Mucosa of descending colon (tissue), 3 donors: ENCODE measurements around the gene MYRIP. TPM values are rescaled to one million over a fixed set of nuclear protein-coding genes. Genes with fewer than 3 reads are reported as not detected.

ENCODE experiments used
- ATAC-seq: fragments of 200-7000 bp; cut with Tn5 transposase; one replicate; pipeline ENCODE4 v1.9.1; 2020; ENCODE audit warnings: mild to moderate bottlenecking, moderate library complexity
- DNase-seq, 3 donors: peaks; one replicate each; pipeline ENCODE4 v3.0.0-alpha.2; 2020
- H3K36me3 ChIP-seq: fragments of 200-600 bp; one replicate; pipeline ENCODE4 v1.8.0; 2021; ENCODE audit warnings: low read depth, mild to moderate bottlenecking
- H3K4me1 ChIP-seq: fragments of 200-600 bp; one replicate; pipeline ENCODE4 v1.8.0; 2021; ENCODE audit warnings: low read depth, mild to moderate bottlenecking
- H3K4me3 ChIP-seq: fragments of 200-600 bp; one replicate; pipeline ENCODE4 v1.8.0; 2021; ENCODE audit warnings: mild to moderate bottlenecking
- H3K9me3 ChIP-seq: fragments of 200-600 bp; one replicate; pipeline ENCODE4 v1.8.0; 2021; ENCODE audit warnings: mild to moderate bottlenecking
- CTCF ChIP-seq: fragments of 200-600 bp; IDR thresholded peaks from one replicate; pipeline ENCODE4 v1.8.0; 2022; ENCODE audit warnings: antibody characterized with exemption, mild to moderate bottlenecking
- intact Hi-C, 2 donors: fragments of 100-400 bp; cut with DNase I in 1 of 2; cut with micrococcal nuclease in 1 of 2; formaldehyde crosslinking; loops; one replicate each; pipeline versions ENCODE4 v1.11.0 to v1.11.1; 2022; cut with DNase I, micrococcal nuclease
- total RNA-seq, 3 donors: library from RNA; stranded (reverse); fragmentation: NEBNext Ultra II Directional in 2 of 3; extraction: Animal tissue kit (Norgen Biotek cat#: 25700) in 2 of 3; gene quantifications; one replicate each; pipeline versions ENCODE4 v1.2.1 to v1.2.4, GENCODE V29; 2021 to 2023
- donor health status: DM: no; HTN: no; CAD: no; lungs with moderate emphysema.
- donor health status: DM: no; HTN: no; CAD: no.
- donor health status: DM: no; HTN: yes; CAD: no.

Gene MYRIP
- total RNA-seq, 3 donors from 2014 or later: 7.2 to 11.2 (median 9.9) TPM

GRCh38 chr3:39971559-39972031 lies 162.2 kb downstream of the MYRIP start:
- Histone ChIP-seq H3K36me3 (no peaks in the 10 kb centered on the region), H3K9me3 (no peaks in the 10 kb centered on the region), H3K4me3 (no peak overlapping the region), H3K4me1 (no peaks in the 10 kb centered on the region)
- ATAC-seq: no peak
- DNase-seq: no peak
- intact Hi-C loops: no loop called here
- TF ChIP-seq CTCF: no peak

- no peak for TF ChIP-seq CTCF
- DNase-seq: no peak
- ATAC-seq: no peak
- no peaks in the 10 kb centered on the region for H3K9me3 ChIP-seq
- intact Hi-C loops: no loop called here
- no peak overlapping the region for H3K4me3 ChIP-seq
- no peaks in the 10 kb centered on the region for H3K4me1 ChIP-seq
- no peaks in the 10 kb centered on the region for H3K36me3 ChIP-seq
Observed at GRCh38 chr3:39972508-39972907, 163.1 kb downstream of the MYRIP start.

- intact Hi-C loops: no loop called here
- TF ChIP-seq CTCF: no peak
- no peaks in the 10 kb centered on the region for H3K9me3 ChIP-seq
- no peaks in the 10 kb centered on the region for H3K36me3 ChIP-seq
- DNase-seq (no peak), ATAC-seq (no peak)
- H3K4me3 ChIP-seq: no peak overlapping the region
- H3K4me1 ChIP-seq: no peaks in the 10 kb centered on the region
Observed at GRCh38 chr3:39977058-39977794, 167.8 kb downstream of the MYRIP start.

GRCh38 chr3:39978308-39978707 lies 168.9 kb downstream of the MYRIP start:
- Histone ChIP-seq H3K36me3 (no peaks in the 10 kb centered on the region), H3K4me3 (no peak overlapping the region), H3K9me3 (no peaks in the 10 kb centered on the region), H3K4me1 (no peaks in the 10 kb centered on the region)
- TF ChIP-seq CTCF: no peak
- DNase-seq: no peak
- peak; percentile 43 for ATAC-seq
- intact Hi-C loops: no loop called here

- DNase-seq (no peak), ATAC-seq (no peak)
- Histone ChIP-seq H3K4me1 (no peaks in the 10 kb centered on the region), H3K36me3 (no peaks in the 10 kb centered on the region), H3K9me3 (no peaks in the 10 kb centered on the region), H3K4me3 (no peak overlapping the region)
- no peak for TF ChIP-seq CTCF
- intact Hi-C loops: no loop called here
Observed at GRCh38 chr3:39980058-39980457, 170.6 kb downstream of the MYRIP start.

- ATAC-seq (no peak), DNase-seq (no peak)
- Histone ChIP-seq H3K36me3 (no peaks in the 10 kb centered on the region), H3K4me3 (no peak overlapping the region), H3K9me3 (no peaks in the 10 kb centered on the region), H3K4me1 (no peaks in the 10 kb centered on the region)
- TF ChIP-seq CTCF: no peak
- intact Hi-C loops: no loop called here
Observed at GRCh38 chr3:39980781-39981180, 171.4 kb downstream of the MYRIP start.
